ENCODE measurements around the gene PSORS1C2.

DNA sequence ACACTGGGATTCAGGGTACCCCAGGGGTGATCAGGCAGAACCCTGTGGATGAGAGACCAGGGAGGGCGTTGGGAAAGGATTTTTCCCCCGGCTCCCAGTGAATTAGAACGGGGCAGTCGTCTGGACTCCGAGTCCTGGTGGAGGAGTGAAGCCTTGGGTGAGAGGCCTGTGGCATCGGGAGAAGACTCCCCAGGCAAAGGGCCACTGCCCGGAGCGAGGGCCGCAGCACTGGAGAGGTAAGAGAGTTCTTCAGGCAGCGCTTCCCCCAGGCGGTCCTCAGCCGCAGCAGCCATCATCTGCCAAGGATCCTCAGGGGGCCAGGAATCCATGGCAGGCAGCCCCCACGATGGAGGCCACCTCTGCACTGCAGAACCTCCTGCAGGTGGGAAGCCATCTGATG lies 27.2 kb downstream of the PSORS1C2 start:
- TF ChIP-seq, protein P1, sequence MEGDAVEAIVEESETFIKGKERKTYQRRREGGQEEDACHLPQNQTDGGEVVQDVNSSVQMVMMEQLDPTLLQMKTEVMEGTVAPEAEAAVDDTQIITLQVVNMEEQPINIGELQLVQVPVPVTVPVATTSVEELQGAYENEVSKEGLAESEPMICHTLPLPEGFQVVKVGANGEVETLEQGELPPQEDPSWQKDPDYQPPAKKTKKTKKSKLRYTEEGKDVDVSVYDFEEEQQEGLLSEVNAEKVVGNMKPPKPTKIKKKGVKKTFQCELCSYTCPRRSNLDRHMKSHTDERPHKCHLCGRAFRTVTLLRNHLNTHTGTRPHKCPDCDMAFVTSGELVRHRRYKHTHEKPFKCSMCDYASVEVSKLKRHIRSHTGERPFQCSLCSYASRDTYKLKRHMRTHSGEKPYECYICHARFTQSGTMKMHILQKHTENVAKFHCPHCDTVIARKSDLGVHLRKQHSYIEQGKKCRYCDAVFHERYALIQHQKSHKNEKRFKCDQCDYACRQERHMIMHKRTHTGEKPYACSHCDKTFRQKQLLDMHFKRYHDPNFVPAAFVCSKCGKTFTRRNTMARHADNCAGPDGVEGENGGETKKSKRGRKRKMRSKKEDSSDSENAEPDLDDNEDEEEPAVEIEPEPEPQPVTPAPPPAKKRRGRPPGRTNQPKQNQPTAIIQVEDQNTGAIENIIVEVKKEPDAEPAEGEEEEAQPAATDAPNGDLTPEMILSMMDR (IDR thresholded peaks at IDR 0.05; ENCODE audit: insufficient read depth, low read length, poor library complexity, severe bottlenecking): no peak
- no peak for TF ChIP-seq EZH2phosphoT487 (conservative IDR thresholded peaks at IDR 0.05; ENCODE audit: low read length)

Data from SU-DHL-6 (cell line).